Measurements from ENCODE around the gene ZNF516. TPM values are rescaled to one million over a fixed set of nuclear protein-coding genes. Genes with fewer than 3 reads are reported as not detected.
"Not testable (repeated sequence)": the region's sequence is repeated elsewhere in the genome, so short reads cannot be mapped to it uniquely, and the experiment has no call there.

ZNF516 gene
- total and polyA plus RNA-seq, 2 experiments from 2014 or later = 17.0 to 78.6 TPM

DNA sequence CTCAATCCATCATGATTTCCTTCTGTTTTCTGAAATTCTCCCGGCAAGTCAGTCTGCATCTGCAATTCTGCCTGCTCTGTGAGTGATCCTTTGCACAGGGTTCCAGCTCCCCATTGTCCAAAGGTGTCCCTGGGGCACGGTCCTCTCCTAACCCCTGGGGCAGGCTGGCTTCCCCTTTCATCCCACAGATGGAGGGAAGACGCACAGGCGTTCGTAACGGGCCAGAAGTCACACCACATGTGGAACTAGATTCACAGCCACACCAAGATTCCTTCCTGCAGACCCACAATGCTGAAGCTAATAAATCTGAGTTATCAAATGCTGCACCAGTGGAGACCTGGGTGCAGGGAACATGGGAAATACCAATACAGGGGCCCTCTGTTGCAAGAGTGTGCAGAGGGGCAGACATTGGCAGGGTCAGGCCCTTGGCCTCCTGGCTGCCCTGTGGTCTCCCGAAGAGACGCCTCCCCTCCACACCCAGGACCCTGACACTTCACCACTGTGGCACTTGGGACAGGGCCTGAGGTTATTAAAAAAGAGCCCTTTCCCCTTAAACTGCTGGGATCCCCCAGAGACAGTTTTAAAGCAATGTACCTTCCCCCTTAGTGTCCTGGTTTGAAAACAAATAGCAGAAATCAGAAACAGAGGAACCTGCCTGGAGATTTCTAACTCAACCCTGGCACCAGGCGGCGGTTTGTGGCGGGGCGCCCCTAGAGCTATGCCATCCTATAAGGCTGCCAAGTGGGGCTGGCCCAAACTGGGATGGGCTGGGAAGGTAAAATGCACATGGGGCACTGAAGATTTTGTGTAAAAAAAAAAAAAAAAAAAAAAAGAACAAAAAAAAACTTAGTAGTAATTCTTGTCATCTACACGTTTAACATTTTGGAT lies 15.4 kb downstream of the ZNF516 start:
- no peak overlapping the region for H3K27ac ChIP-seq
- H3K4me3 ChIP-seq = no peak overlapping the region
- H3K36me3 ChIP-seq = no peaks in the 10 kb centered on the region
- H3K4me1 ChIP-seq (ENCODE audit: low read depth) = no peaks in the 10 kb centered on the region
- TF ChIP-seq, protein P1, sequence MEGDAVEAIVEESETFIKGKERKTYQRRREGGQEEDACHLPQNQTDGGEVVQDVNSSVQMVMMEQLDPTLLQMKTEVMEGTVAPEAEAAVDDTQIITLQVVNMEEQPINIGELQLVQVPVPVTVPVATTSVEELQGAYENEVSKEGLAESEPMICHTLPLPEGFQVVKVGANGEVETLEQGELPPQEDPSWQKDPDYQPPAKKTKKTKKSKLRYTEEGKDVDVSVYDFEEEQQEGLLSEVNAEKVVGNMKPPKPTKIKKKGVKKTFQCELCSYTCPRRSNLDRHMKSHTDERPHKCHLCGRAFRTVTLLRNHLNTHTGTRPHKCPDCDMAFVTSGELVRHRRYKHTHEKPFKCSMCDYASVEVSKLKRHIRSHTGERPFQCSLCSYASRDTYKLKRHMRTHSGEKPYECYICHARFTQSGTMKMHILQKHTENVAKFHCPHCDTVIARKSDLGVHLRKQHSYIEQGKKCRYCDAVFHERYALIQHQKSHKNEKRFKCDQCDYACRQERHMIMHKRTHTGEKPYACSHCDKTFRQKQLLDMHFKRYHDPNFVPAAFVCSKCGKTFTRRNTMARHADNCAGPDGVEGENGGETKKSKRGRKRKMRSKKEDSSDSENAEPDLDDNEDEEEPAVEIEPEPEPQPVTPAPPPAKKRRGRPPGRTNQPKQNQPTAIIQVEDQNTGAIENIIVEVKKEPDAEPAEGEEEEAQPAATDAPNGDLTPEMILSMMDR (IDR thresholded peaks at IDR 0.05; ENCODE audit: low read depth, low read length) = no peak
- no peak for DNase-seq (ENCODE audit: low read depth in 1 of 2, low spot score in 1 of 2)
- no peaks in the 10 kb centered on the region for H3K27me3 ChIP-seq
- H3K9me3 ChIP-seq (ENCODE audit: low read depth) = no peaks in the 10 kb centered on the region

DNA sequence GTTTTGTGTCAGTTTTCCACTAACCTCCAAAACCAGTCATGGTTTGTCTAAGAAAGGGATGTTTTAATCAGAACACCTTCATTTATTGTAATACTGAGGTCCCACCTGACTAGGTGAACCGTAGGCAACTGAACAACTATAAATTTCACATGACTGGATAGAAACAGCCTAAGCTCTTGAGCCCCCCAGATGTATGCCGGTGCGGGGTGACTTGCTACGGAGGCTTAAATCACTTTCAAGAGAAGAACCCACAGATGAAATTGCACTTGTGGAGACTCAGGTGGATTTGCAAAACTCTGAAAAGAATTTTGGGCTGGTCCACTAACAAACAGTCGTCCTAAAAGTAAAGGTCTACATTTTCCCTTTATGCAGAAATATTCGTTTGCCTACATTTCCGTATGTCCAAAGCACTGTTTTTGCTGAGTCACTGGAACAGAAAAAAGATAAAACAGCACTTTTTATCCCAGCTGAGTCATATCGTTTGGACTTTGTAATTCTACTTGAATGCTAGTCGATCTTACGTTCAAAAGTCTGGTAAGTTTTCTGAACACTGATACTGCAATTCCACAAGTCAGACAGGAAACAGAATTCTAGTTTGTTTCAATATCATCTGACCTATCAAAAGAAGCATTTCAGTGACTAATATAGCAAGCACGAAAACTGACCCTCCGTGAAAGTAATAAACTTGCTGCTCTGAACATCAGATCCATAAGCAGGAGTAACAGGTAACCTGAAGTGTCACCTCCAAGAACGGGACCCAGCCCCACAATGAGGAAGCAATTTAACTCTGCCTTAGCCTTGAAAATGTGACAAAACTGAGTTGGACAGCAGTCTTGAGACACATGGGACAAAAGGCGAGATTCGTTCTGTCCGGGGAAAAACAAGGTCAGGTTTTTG lies 18.1 kb downstream of the ZNF516 start:
- peak overlapping the region; percentile 38 for H3K27ac ChIP-seq

DNA sequence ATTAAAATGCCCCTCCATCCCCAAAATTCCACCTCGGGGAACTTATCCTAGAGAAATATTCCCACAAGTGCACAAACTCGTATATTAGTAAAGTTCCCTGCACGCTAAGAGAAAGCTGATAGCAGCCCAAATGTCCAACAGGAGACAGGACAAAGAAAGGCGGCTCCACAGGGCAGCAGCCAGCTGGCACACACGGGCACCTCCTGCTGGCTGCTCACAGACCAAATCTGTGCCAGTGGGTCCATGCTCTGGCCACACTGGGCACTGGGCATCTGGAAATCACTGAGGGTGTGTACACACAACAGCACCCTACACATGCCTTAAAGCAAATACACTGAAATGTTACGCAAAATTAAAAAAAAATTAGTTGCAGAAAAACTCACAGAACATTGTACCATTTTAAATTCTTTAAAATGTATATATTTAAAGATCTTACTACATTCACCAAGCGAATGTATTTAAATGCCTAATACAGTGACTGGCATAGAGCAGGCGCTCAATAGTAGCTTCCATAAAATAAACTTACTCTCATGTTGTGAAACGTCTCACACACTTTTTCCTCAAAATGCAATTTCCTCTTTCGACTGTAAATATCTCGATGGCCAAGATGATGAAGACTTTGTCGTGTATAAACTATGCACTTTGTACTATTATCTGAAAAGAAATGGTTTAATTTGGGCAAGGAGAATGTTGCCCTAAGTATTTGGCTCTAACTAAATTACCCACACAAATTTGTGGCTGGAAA lies 19.4 kb downstream of the ZNF516 start:
- H3K4me1 ChIP-seq (ENCODE audit: low read depth) = no peaks in the 10 kb centered on the region
- no peaks in the 10 kb centered on the region for H3K27me3 ChIP-seq
- DNase-seq (ENCODE audit: low read depth in 1 of 2, low spot score in 1 of 2) = no peak
- H3K36me3 ChIP-seq = no peaks in the 10 kb centered on the region
- no peak overlapping the region for H3K27ac ChIP-seq
- H3K4me3 ChIP-seq = no peak overlapping the region
- TF ChIP-seq, protein P1 (IDR thresholded peaks at IDR 0.05; ENCODE audit: low read depth, low read length) = no peak
- H3K9me3 ChIP-seq (ENCODE audit: low read depth) = no peaks in the 10 kb centered on the region

More for the DNA sequence above, 18.1 kb downstream of the ZNF516 start:
- Histone ChIP-seq H3K4me3 (no peak overlapping the region), H3K4me1 (ENCODE audit: low read depth) (no peaks in the 10 kb centered on the region), H3K36me3 (no peaks in the 10 kb centered on the region), H3K9me3 (ENCODE audit: low read depth) (no peaks in the 10 kb centered on the region), H3K27me3 (no peaks in the 10 kb centered on the region)
- DNase-seq (ENCODE audit: low read depth in 1 of 2, low spot score in 1 of 2) = peak in 1 of 2 donors; percentile 94
- TF ChIP-seq, protein P1 (IDR thresholded peaks at IDR 0.05; ENCODE audit: low read depth, low read length) = no peak

DNA sequence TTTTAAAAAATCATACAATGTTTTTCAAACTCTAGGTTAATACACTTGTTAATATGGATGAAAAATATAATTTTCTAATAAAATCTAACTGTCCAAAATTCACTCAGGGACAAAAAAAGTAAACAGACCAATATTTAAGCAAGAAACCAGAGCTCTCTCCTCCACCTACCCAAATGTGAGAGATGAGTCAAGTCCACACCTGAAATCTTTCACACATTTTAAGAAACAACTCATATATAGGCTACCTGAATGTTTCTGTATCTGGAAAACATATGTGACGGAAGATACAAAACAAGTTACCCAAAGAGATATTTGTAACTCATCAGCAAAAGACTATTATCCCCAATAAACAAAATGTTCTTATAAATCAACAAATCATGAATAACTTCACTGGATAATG lies 20.2 kb downstream of the ZNF516 start:
- H3K27ac ChIP-seq = no peak overlapping the region
- no peaks in the 10 kb centered on the region for H3K27me3 ChIP-seq
- TF ChIP-seq, protein P1 (IDR thresholded peaks at IDR 0.05; ENCODE audit: low read depth, low read length) = no peak

DNA sequence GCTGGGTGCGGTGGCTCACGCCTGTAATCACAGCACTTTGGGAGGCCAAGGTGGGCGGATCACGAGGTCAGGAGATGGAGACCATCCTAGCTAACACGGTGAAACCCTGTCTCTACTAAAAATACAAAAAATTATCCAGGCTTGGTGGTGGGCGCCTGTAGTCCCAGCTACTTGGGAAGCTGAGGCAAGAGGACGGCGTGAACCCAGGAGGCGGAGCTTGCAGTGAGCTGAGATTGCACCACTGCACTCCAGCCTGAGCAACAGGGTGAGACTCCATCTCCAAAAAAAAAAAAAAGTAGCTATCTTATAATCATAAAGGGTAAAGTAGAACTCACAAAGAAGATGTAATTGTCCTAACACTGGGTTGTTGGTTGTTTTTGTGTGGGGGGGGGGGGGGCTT lies 21.5 kb downstream of the ZNF516 start:
- not testable (repeated sequence) for H3K27me3 ChIP-seq; H3K4me3 ChIP-seq; DNase-seq (ENCODE audit: low read depth in 1 of 2, low spot score in 1 of 2); H3K27ac ChIP-seq; H3K9me3 ChIP-seq (ENCODE audit: low read depth); H3K4me1 ChIP-seq (ENCODE audit: low read depth); H3K36me3 ChIP-seq

More for the DNA sequence above, 20.2 kb downstream of the ZNF516 start:
- Histone ChIP-seq H3K36me3 (no peaks in the 10 kb centered on the region), H3K4me1 (ENCODE audit: low read depth) (no peaks in the 10 kb centered on the region), H3K9me3 (ENCODE audit: low read depth) (no peaks in the 10 kb centered on the region), H3K4me3 (no peak overlapping the region)
- no peak for DNase-seq (ENCODE audit: low read depth in 1 of 2, low spot score in 1 of 2)
